HFF-Myc (cell line): ENCODE measurements around the gene SLC35G1.

ENCODE experiments used
- DNase-seq: peaks from one replicate; pipeline ENCODE4 v3.0.0-alpha.2; 2011; ENCODE audit warnings: low read depth; ENCODE audit errors: extremely low read depth
- H3K4me3 ChIP-seq: replicated peaks from 2 replicates; pipeline ENCODE4 v1.5.1; 2011; ENCODE audit warnings: low read depth, mild to moderate bottlenecking, control low read depth, low read length
- TF ChIP-seq, protein P1 (sequence below): IDR thresholded peaks from 2 replicates; pipeline ENCODE4 v1.5.1; 2012; ENCODE audit warnings: mild to moderate bottlenecking, low read depth, low read length, control low read depth; ENCODE audit errors: missing control alignments

Gene SLC35G1

DNA sequence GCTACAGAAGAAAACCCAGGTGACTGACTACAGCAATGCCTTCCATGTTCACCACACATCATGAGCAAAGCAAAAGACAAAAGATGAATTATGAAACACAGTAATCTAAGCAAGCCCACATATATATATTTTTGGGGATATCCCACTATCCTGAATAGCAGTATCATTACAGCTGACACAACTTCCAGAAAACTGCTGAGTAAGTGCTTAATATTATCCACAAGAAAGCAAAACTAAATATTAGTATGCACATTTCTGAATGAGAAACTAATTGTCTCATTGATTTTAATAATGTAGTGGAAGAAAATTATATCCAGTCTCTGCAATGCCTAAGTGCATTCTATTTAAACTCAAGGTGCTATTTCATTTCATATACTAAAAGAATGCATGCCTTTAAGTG is 14.5 kb upstream of the SLC35G1 start:
- no peak overlapping the region for H3K4me3 ChIP-seq
- DNase-seq: no peak
- TF ChIP-seq, protein P1, sequence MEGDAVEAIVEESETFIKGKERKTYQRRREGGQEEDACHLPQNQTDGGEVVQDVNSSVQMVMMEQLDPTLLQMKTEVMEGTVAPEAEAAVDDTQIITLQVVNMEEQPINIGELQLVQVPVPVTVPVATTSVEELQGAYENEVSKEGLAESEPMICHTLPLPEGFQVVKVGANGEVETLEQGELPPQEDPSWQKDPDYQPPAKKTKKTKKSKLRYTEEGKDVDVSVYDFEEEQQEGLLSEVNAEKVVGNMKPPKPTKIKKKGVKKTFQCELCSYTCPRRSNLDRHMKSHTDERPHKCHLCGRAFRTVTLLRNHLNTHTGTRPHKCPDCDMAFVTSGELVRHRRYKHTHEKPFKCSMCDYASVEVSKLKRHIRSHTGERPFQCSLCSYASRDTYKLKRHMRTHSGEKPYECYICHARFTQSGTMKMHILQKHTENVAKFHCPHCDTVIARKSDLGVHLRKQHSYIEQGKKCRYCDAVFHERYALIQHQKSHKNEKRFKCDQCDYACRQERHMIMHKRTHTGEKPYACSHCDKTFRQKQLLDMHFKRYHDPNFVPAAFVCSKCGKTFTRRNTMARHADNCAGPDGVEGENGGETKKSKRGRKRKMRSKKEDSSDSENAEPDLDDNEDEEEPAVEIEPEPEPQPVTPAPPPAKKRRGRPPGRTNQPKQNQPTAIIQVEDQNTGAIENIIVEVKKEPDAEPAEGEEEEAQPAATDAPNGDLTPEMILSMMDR: no peak

DNA sequence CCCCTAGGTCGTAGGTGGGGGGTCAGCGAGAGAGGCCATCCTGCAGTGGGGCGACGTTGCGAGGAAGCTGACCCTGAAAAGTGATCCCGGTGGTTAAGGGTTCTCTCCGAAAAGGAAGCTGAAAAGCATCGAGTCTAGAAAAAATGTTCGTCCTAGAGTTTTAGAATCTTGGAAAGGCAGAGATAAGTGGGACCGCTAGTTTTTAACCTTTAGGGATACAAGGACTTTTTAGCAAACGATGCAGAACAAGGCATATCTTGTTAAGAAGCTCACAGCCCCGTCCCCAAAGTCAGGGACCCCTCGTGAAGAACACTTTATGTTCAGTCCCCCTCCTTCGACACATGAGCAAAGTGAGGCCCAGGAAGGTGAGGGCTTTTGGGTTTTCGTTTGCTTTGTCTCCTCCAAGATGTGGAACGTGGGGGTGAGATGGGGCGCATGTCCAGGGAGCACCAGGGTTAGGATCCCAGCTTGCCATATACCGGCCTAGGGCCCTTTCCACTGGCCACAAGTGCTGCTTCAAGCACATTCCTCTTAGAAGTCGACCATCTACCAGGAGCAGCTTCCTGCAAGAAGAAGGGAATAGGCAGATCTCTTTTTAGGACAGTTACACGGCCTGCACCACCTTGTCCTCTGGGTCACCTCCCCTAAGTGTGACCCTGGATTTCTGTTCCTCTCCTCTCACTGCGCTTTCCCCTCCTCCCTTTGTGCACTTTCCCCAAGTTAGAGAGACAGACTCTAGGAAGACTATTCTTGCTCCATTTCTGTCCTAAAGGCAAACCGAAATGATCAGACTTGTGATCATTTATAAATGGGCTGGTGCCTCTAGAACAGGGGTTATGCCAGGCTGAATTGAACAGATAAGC is 969 bp downstream of the SLC35G1 start:
- DNase-seq: no peak

DNA sequence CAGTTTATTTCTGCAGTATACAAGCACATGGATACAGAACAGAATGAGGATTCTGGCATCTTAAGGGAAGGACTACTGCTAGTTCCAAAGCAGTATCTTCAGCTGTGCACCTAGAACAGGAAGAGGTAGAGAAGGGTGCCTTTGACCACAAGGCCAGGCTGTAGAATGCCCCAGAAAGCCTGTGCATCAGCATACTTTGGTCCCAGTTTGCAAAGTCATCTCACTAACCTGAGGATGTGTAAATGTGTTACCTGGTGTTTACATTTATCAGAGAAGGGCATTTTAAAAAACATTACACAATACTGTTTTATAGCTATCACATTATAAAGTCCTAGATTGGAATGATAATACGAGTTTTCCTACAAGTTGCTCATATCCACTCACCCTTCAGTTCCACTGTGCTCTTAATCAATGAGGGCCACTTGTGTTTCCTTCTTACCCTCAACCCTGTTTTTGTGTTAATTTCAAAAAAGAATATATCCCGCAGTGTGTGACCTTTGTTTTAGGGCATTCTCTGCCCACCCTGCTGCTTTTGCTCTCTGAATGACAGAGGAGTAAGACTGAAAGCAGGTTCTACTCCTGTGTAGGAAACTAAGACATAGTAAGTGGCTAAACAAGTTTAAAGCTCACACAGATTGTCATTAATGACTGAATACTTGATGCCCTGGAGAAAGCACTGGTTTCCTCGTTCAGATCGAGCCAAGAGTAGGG is 3.4 kb downstream of the SLC35G1 start:
- TF ChIP-seq, protein P1: no peak
- DNase-seq: no peak
- no peak overlapping the region for H3K4me3 ChIP-seq

More for the DNA sequence above, 969 bp downstream of the SLC35G1 start:
- H3K4me3 ChIP-seq: peak overlapping the region; percentile 79
- TF ChIP-seq, protein P1: no peak

DNA sequence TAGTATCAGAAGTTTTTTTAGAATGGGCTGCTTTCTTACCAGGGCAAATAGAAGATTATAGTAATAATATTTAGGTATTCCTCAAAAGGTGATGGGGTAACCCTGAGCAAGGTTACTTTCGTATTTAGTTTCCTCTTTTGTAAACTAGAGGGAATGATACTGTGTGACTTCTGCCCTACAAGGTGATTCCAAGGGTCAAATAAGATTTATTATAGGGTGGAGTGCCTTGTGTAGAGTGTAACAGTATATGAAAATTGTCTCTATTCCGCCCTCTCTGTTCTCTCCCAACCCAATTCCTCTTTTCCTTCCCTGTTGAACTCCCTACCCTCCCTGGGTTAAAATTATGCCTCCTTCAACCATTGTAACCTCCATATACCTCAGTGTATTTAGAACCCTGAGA is 5.3 kb downstream of the SLC35G1 start:
- H3K4me3 ChIP-seq: no peak overlapping the region
- TF ChIP-seq, protein P1: no peak
- no peak for DNase-seq

DNA sequence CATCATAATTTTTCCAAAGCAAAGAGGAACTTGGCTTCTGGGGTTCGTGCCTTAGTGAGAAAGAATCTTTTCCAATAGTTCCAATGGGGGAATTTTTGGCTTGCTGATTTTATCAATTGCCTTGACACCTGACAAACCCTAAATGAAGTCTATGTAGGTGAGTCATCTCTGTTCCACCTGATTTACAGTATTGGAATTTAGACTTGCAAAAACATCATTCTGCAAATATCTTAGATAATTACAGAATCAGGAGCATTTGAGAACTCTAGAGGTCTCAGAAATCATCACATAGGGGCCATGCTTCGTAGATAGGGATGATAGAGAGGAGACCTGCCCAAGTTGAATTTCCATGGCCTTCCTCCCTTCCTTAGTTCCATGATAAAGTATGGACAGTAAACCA is 9.3 kb downstream of the SLC35G1 start:
- no peak overlapping the region for H3K4me3 ChIP-seq
- no peak for DNase-seq
- TF ChIP-seq, protein P1: no peak

DNA sequence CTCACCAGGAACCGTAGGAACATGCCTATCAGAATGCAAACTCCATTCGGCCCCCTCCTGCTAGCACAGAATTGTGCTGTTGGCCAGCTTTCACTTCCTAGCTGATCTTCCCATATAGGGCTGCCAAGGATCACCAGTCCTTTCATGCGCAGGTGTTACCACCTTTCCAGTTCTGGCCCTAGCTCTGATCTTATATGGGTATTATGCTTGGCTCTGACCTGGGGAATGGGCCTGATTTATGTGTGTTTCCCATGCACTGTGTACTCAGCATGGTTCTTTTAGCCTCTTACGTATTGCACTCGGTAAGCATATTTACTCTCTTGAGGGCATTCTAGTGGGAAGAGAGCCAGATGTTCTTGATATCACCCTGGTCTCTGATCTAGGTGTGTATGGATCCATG is 11.1 kb downstream of the SLC35G1 start:
- TF ChIP-seq, protein P1: no peak
- no peak overlapping the region for H3K4me3 ChIP-seq
- DNase-seq: no peak
